ENCODE data around the gene GANC.

The GANC gene

GRCh38 chr15:42267286-42267685, 5.7 kb upstream of the GANC start:
- Histone ChIP-seq H3K4me3 (ENCODE audit: low read depth in 1 of 2, low read length in 2 of 2) (no peak overlapping the region), H3K4me1 (ENCODE audit: insufficient read depth, low read length) (peaks cover 21% of the 10 kb centered on the region), H3K9ac (ENCODE audit: low read length) (no peak overlapping the region), H3K9me3 (ENCODE audit: low read length) (no peaks in the 10 kb centered on the region), H3K27ac (ENCODE audit: low read depth, low read length) (no peak overlapping the region), H3K36me3 (ENCODE audit: insufficient read depth, low read length) (peaks cover 37% of the 10 kb centered on the region), H3K27me3 (ENCODE audit: control insufficient read depth in 1 of 2, insufficient read depth in 2 of 2, low read length in 2 of 2) (no peaks in the 10 kb centered on the region)

DNA sequence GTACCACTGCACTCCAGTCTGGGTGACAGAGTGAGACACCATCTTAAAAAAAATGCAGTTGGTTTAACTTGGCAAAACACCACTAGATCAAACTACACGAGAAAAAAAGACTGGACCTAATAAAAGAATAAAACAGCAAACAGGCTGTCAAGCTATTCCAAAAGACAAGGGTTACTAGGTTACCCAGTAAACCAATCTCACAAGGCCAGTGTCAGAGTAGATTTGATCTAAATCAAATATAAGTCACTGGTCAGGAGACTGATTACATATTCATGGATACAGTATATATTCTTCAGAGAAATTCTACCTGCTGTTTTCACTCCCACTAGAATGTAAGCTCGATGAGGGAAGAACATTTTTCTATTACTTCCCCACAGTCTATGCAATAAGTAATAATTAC, 2.5 kb upstream of the GANC start:
- no peaks in the 10 kb centered on the region for H3K9me3 ChIP-seq (ENCODE audit: low read length)
- peaks cover 13% of the 10 kb centered on the region for H3K36me3 ChIP-seq (ENCODE audit: insufficient read depth, low read length)
- no peaks in the 10 kb centered on the region for H3K27me3 ChIP-seq (ENCODE audit: control insufficient read depth in 1 of 2, insufficient read depth in 2 of 2, low read length in 2 of 2)
- no peak overlapping the region for H3K9ac ChIP-seq (ENCODE audit: low read length)
- H3K4me1 ChIP-seq (ENCODE audit: insufficient read depth, low read length) = peaks cover 38% of the 10 kb centered on the region
- H3K4me3 ChIP-seq (ENCODE audit: low read depth in 1 of 2, low read length in 2 of 2) = no peak overlapping the region
- no peak overlapping the region for H3K27ac ChIP-seq (ENCODE audit: low read depth, low read length)

DNA sequence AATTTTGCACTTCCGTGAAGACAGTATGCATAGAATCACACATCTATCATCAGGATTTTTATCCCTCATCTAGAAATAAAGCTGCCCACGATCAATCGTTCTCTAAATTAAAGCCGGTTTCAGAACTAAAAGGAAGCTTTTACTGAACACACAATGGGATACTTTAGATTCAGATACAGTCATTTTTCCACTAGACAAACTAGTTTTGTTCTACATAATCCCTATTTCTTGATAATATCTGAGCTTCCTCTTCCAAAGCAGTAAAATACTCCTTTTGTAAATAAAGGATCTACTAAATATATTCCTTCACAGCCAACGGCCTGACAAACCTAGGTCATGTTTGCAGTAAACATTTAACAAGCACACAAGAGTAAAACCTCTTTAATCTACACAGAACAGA, 2.0 kb upstream of the GANC start:
- Histone ChIP-seq H3K4me1 (ENCODE audit: insufficient read depth, low read length) (peaks cover 42% of the 10 kb centered on the region), H3K27ac (ENCODE audit: low read depth, low read length) (no peak overlapping the region), H3K27me3 (ENCODE audit: control insufficient read depth in 1 of 2, insufficient read depth in 2 of 2, low read length in 2 of 2) (no peaks in the 10 kb centered on the region), H3K4me3 (ENCODE audit: low read depth in 1 of 2, low read length in 2 of 2) (no peak overlapping the region), H3K9ac (ENCODE audit: low read length) (no peak overlapping the region), H3K9me3 (ENCODE audit: low read length) (no peaks in the 10 kb centered on the region), H3K36me3 (ENCODE audit: insufficient read depth, low read length) (peaks cover 12% of the 10 kb centered on the region)

GRCh38 chr15:42273900-42274701, 1.1 kb downstream of the GANC start:
- Histone ChIP-seq H3K9ac (ENCODE audit: low read length) (peak overlapping the region; percentile 100), H3K4me3 (ENCODE audit: low read depth in 1 of 2, low read length in 2 of 2) (peak overlapping the region; percentile 67 to 99), H3K9me3 (ENCODE audit: low read length) (no peaks in the 10 kb centered on the region), H3K4me1 (ENCODE audit: insufficient read depth, low read length) (peaks cover 41% of the 10 kb centered on the region), H3K27me3 (ENCODE audit: control insufficient read depth in 1 of 2, insufficient read depth in 2 of 2, low read length in 2 of 2) (no peaks in the 10 kb centered on the region), H3K27ac (ENCODE audit: low read depth, low read length) (peak overlapping the region; percentile 99), H3K36me3 (ENCODE audit: insufficient read depth, low read length) (peaks cover 3% of the 10 kb centered on the region)

GRCh38 chr15:42274702-42274989, 1.6 kb downstream of the GANC start:
- Histone ChIP-seq H3K9ac (ENCODE audit: low read length) (peak overlapping the region; percentile 100), H3K9me3 (ENCODE audit: low read length) (no peaks in the 10 kb centered on the region), H3K4me3 (ENCODE audit: low read depth in 1 of 2, low read length in 2 of 2) (peak overlapping the region; percentile 67 to 99), H3K27me3 (ENCODE audit: control insufficient read depth in 1 of 2, insufficient read depth in 2 of 2, low read length in 2 of 2) (no peaks in the 10 kb centered on the region), H3K36me3 (ENCODE audit: insufficient read depth, low read length) (peaks cover 3% of the 10 kb centered on the region), H3K4me1 (ENCODE audit: insufficient read depth, low read length) (peaks cover 41% of the 10 kb centered on the region), H3K27ac (ENCODE audit: low read depth, low read length) (peak overlapping the region; percentile 99)

GRCh38 chr15:42275780-42276391, 2.9 kb downstream of the GANC start:
- peak overlapping the region; percentile 99 for H3K27ac ChIP-seq (ENCODE audit: low read depth, low read length)
- H3K36me3 ChIP-seq (ENCODE audit: insufficient read depth, low read length) = peaks cover 10% of the 10 kb centered on the region
- no peaks in the 10 kb centered on the region for H3K9me3 ChIP-seq (ENCODE audit: low read length)
- H3K4me1 ChIP-seq (ENCODE audit: insufficient read depth, low read length) = peaks cover 35% of the 10 kb centered on the region
- H3K4me3 ChIP-seq (ENCODE audit: low read depth in 1 of 2, low read length in 2 of 2) = no peak overlapping the region
- H3K9ac ChIP-seq (ENCODE audit: low read length) = no peak overlapping the region
- no peaks in the 10 kb centered on the region for H3K27me3 ChIP-seq (ENCODE audit: control insufficient read depth in 1 of 2, insufficient read depth in 2 of 2, low read length in 2 of 2)

- Histone ChIP-seq H3K9ac (ENCODE audit: low read length) (no peak overlapping the region), H3K27ac (ENCODE audit: low read depth, low read length) (no peak overlapping the region)
These were observed 3.8 kb downstream of the GANC start for GRCh38 chr15:42276762-42277161.

DNA sequence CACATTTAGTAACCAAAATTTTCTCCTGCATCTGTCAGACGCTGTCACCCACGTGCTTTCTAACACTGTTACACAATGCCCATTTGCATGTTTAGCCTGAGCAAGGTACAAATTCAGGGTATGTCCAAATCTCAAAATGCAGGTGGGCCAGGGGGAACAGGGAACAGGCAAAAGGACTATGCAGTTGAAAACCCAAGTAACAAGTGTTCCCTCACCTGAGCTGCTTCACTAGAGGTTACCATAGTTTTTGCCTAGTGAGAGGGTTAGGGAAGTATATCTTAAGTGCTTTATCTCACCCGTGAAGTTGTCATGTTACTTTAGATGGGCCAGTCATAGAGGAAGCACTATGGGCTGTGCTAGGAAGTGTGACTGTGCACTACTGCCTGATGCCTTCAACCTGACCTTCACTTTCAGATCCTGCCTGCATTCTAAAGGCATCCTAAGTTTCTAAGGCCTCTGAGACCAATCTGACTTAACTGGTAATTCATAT, 6.3 kb downstream of the GANC start:
- no peak overlapping the region for H3K27ac ChIP-seq (ENCODE audit: low read depth, low read length)
- H3K9me3 ChIP-seq (ENCODE audit: low read length) = no peaks in the 10 kb centered on the region
- peaks cover 28% of the 10 kb centered on the region for H3K36me3 ChIP-seq (ENCODE audit: insufficient read depth, low read length)
- H3K9ac ChIP-seq (ENCODE audit: low read length) = no peak overlapping the region
- no peaks in the 10 kb centered on the region for H3K27me3 ChIP-seq (ENCODE audit: control insufficient read depth in 1 of 2, insufficient read depth in 2 of 2, low read length in 2 of 2)
- peaks cover 20% of the 10 kb centered on the region for H3K4me1 ChIP-seq (ENCODE audit: insufficient read depth, low read length)
- no peak overlapping the region for H3K4me3 ChIP-seq (ENCODE audit: low read depth in 1 of 2, low read length in 2 of 2)

More at GRCh38 chr15:42276762-42277161, 3.8 kb downstream of the GANC start:
- peaks cover 29% of the 10 kb centered on the region for H3K4me1 ChIP-seq (ENCODE audit: insufficient read depth, low read length)
- H3K27me3 ChIP-seq (ENCODE audit: control insufficient read depth in 1 of 2, insufficient read depth in 2 of 2, low read length in 2 of 2) = no peaks in the 10 kb centered on the region
- peaks cover 13% of the 10 kb centered on the region for H3K36me3 ChIP-seq (ENCODE audit: insufficient read depth, low read length)
- H3K4me3 ChIP-seq (ENCODE audit: low read depth in 1 of 2, low read length in 2 of 2) = no peak overlapping the region
- no peaks in the 10 kb centered on the region for H3K9me3 ChIP-seq (ENCODE audit: low read length)

DNA sequence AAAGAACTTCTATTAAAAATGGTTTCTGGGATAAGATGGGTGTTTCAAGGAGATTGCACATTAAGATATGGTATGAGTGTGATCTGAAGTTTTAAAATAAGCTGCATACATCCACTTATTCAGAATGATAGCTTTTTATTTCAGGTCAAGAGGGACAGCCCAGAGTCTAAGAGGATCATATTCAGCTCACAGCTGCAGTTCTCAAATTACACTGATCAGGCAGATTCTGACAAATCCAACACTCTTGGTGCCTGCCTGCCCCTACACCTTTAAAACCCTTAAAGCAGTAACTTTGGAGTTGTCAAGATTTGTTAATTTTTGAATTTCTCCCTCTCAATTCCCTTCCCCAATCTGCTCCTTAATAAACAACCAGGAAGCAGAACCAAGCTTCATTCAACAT, 9.3 kb downstream of the GANC start:
- Histone ChIP-seq H3K4me3 (ENCODE audit: low read depth in 1 of 2, low read length in 2 of 2) (no peak overlapping the region), H3K9me3 (ENCODE audit: low read length) (no peaks in the 10 kb centered on the region), H3K36me3 (ENCODE audit: insufficient read depth, low read length) (peaks cover 29% of the 10 kb centered on the region), H3K9ac (ENCODE audit: low read length) (no peak overlapping the region), H3K27me3 (ENCODE audit: control insufficient read depth in 1 of 2, insufficient read depth in 2 of 2, low read length in 2 of 2) (no peaks in the 10 kb centered on the region), H3K27ac (ENCODE audit: low read depth, low read length) (no peak overlapping the region), H3K4me1 (ENCODE audit: insufficient read depth, low read length) (no peaks in the 10 kb centered on the region)

- no peaks in the 10 kb centered on the region for H3K27me3 ChIP-seq (ENCODE audit: control insufficient read depth in 1 of 2, insufficient read depth in 2 of 2, low read length in 2 of 2)
- H3K9ac ChIP-seq (ENCODE audit: low read length) = no peak overlapping the region
- H3K9me3 ChIP-seq (ENCODE audit: low read length) = no peaks in the 10 kb centered on the region
- H3K27ac ChIP-seq (ENCODE audit: low read depth, low read length) = no peak overlapping the region
- H3K4me1 ChIP-seq (ENCODE audit: insufficient read depth, low read length) = no peaks in the 10 kb centered on the region
- H3K4me3 ChIP-seq (ENCODE audit: low read depth in 1 of 2, low read length in 2 of 2) = no peak overlapping the region
- H3K36me3 ChIP-seq (ENCODE audit: insufficient read depth, low read length) = peaks cover 29% of the 10 kb centered on the region
These were observed 9.9 kb downstream of the GANC start for GRCh38 chr15:42282926-42283325.

- H3K27me3 ChIP-seq (ENCODE audit: control insufficient read depth in 1 of 2, insufficient read depth in 2 of 2, low read length in 2 of 2) = no peaks in the 10 kb centered on the region
- no peaks in the 10 kb centered on the region for H3K4me1 ChIP-seq (ENCODE audit: insufficient read depth, low read length)
- H3K9me3 ChIP-seq (ENCODE audit: low read length) = no peaks in the 10 kb centered on the region
- H3K27ac ChIP-seq (ENCODE audit: low read depth, low read length) = no peak overlapping the region
- H3K36me3 ChIP-seq (ENCODE audit: insufficient read depth, low read length) = peaks cover 29% of the 10 kb centered on the region
- no peak overlapping the region for H3K4me3 ChIP-seq (ENCODE audit: low read depth in 1 of 2, low read length in 2 of 2)
- no peak overlapping the region for H3K9ac ChIP-seq (ENCODE audit: low read length)
These were observed 10.7 kb downstream of the GANC start for GRCh38 chr15:42283671-42284070.

DNA sequence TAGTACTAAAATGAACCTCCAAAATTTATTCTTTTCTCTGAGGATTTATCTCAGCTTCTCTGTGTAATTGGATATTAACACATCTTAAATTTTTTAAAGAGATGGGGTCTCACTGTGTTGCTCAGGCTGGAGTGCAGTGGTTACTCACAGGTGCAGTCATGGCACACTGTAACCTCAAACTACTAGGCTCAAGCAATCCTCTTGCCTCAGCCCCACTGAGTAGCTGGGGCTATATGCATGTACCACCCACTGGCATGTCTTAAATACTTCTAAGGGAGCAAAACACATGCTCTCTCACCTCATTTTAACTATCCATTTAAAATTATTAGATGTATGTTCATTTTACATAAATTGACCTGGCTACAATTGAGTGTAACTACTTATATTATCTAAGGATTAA, 11.6 kb downstream of the GANC start:
- no peaks in the 10 kb centered on the region for H3K4me1 ChIP-seq (ENCODE audit: insufficient read depth, low read length)
- no peaks in the 10 kb centered on the region for H3K27me3 ChIP-seq (ENCODE audit: control insufficient read depth in 1 of 2, insufficient read depth in 2 of 2, low read length in 2 of 2)
- peaks cover 36% of the 10 kb centered on the region for H3K36me3 ChIP-seq (ENCODE audit: insufficient read depth, low read length)
- H3K9me3 ChIP-seq (ENCODE audit: low read length) = no peaks in the 10 kb centered on the region
- H3K27ac ChIP-seq (ENCODE audit: low read depth, low read length) = no peak overlapping the region
- H3K4me3 ChIP-seq (ENCODE audit: low read depth in 1 of 2, low read length in 2 of 2) = no peak overlapping the region
- H3K9ac ChIP-seq (ENCODE audit: low read length) = no peak overlapping the region

Measured in muscle layer of colon (tissue), 2 donors.